ENCODE measurements around the gene CDH12.

CDH12 gene

GRCh38 chr5:21776466-21776865 lies 1076.7 kb downstream of the CDH12 start (continued):
- TF ChIP-seq GLIS3 (CRISPR knock-in tag; IDR thresholded peaks at IDR 0.05), result no peak
- no peak for TF ChIP-seq ESRRG (CRISPR knock-in tag; IDR thresholded peaks at IDR 0.05)
- TF ChIP-seq BACH2 (CRISPR knock-in tag; IDR thresholded peaks at IDR 0.05; ENCODE audit: borderline replicate concordance), result no peak
- TF ChIP-seq TCF4 (CRISPR knock-in tag; IDR thresholded peaks at IDR 0.05; ENCODE audit: borderline replicate concordance), result no peak
- no peak for TF ChIP-seq ZNF70 (CRISPR knock-in tag; IDR thresholded peaks at IDR 0.05)

- TF ChIP-seq PPARA (CRISPR knock-in tag; IDR thresholded peaks at IDR 0.05; ENCODE audit: borderline replicate concordance), result no peak
- no peak for TF ChIP-seq ZFP30 (CRISPR knock-in tag; IDR thresholded peaks at IDR 0.05)
- no peak for TF ChIP-seq ZNF565 (CRISPR knock-in tag; conservative IDR thresholded peaks at IDR 0.05; ENCODE audit: low read depth)
- TF ChIP-seq ZNF8 (CRISPR knock-in tag; IDR thresholded peaks at IDR 0.05), result no peak
- TF ChIP-seq RARB (CRISPR knock-in tag; IDR thresholded peaks at IDR 0.05), result no peak
- no peak for TF ChIP-seq CSDC2 (CRISPR knock-in tag; IDR thresholded peaks at IDR 0.05)
- TF ChIP-seq ARNTL (CRISPR knock-in tag; IDR thresholded peaks at IDR 0.05; ENCODE audit: borderline replicate concordance, low read depth), result no peak
- TF ChIP-seq SNAI2 (CRISPR knock-in tag; IDR thresholded peaks at IDR 0.05), result no peak
- no peak for TF ChIP-seq OSR1 (CRISPR knock-in tag; IDR thresholded peaks at IDR 0.05)
- TF ChIP-seq ZFP3 (CRISPR knock-in tag; IDR thresholded peaks at IDR 0.05), result no peak
- no peak for TF ChIP-seq CSRNP3 (CRISPR knock-in tag; IDR thresholded peaks at IDR 0.05)
- no peak for ATAC-seq
These were observed 1078.3 kb downstream of the CDH12 start for GRCh38 chr5:21774801-21775200.

GRCh38 chr5:21774281-21774680 lies 1078.9 kb downstream of the CDH12 start:
- no peak for ATAC-seq
- TF ChIP-seq BACH2 (CRISPR knock-in tag; IDR thresholded peaks at IDR 0.05; ENCODE audit: borderline replicate concordance) (no peak), ARNTL (CRISPR knock-in tag; IDR thresholded peaks at IDR 0.05; ENCODE audit: borderline replicate concordance, low read depth) (no peak), CSDC2 (CRISPR knock-in tag; IDR thresholded peaks at IDR 0.05) (no peak), CREB5 (CRISPR knock-in tag; IDR thresholded peaks at IDR 0.05; ENCODE audit: low read depth) (no peak), PPARA (CRISPR knock-in tag; IDR thresholded peaks at IDR 0.05; ENCODE audit: borderline replicate concordance) (no peak), ZFP30 (CRISPR knock-in tag; IDR thresholded peaks at IDR 0.05) (no peak), ZNF565 (CRISPR knock-in tag; conservative IDR thresholded peaks at IDR 0.05; ENCODE audit: low read depth) (no peak), ZNF70 (CRISPR knock-in tag; IDR thresholded peaks at IDR 0.05) (no peak), ISL1 (CRISPR knock-in tag; IDR thresholded peaks at IDR 0.05) (no peak), PATZ1 (CRISPR knock-in tag; IDR thresholded peaks at IDR 0.05; ENCODE audit: borderline replicate concordance) (no peak), SNAI2 (CRISPR knock-in tag; IDR thresholded peaks at IDR 0.05) (no peak)

GRCh38 chr5:21773456-21773855 lies 1079.7 kb downstream of the CDH12 start:
- ATAC-seq, result no peak
- no peak for TF ChIP-seq OSR1 (CRISPR knock-in tag; IDR thresholded peaks at IDR 0.05)
- TF ChIP-seq ARNTL (CRISPR knock-in tag; IDR thresholded peaks at IDR 0.05; ENCODE audit: borderline replicate concordance, low read depth), result no peak
- no peak for TF ChIP-seq TCF4 (CRISPR knock-in tag; IDR thresholded peaks at IDR 0.05; ENCODE audit: borderline replicate concordance)
- no peak for TF ChIP-seq CREB5 (CRISPR knock-in tag; IDR thresholded peaks at IDR 0.05; ENCODE audit: low read depth)
- TF ChIP-seq ISL1 (CRISPR knock-in tag; IDR thresholded peaks at IDR 0.05), result no peak
- no peak for TF ChIP-seq PPARA (CRISPR knock-in tag; IDR thresholded peaks at IDR 0.05; ENCODE audit: borderline replicate concordance)
- no peak for TF ChIP-seq ZFP30 (CRISPR knock-in tag; IDR thresholded peaks at IDR 0.05)
- no peak for TF ChIP-seq ESRRG (CRISPR knock-in tag; IDR thresholded peaks at IDR 0.05)
- no peak for TF ChIP-seq ZNF70 (CRISPR knock-in tag; IDR thresholded peaks at IDR 0.05)
- TF ChIP-seq CSRNP3 (CRISPR knock-in tag; IDR thresholded peaks at IDR 0.05), result no peak
- TF ChIP-seq PATZ1 (CRISPR knock-in tag; IDR thresholded peaks at IDR 0.05; ENCODE audit: borderline replicate concordance), result no peak
- TF ChIP-seq ZNF565 (CRISPR knock-in tag; conservative IDR thresholded peaks at IDR 0.05; ENCODE audit: low read depth), result no peak
- TF ChIP-seq ZC3H10 (CRISPR knock-in tag; IDR thresholded peaks at IDR 0.05), result no peak
- no peak for TF ChIP-seq POU6F1 (CRISPR knock-in tag; IDR thresholded peaks at IDR 0.05; ENCODE audit: borderline replicate concordance, low read depth)
